ENCODE measurements around the gene TTLL11.
"Not testable (repeated sequence)": the region's sequence is repeated elsewhere in the genome, so short reads cannot be mapped to it uniquely, and the experiment has no call there.

The TTLL11 gene

DNA sequence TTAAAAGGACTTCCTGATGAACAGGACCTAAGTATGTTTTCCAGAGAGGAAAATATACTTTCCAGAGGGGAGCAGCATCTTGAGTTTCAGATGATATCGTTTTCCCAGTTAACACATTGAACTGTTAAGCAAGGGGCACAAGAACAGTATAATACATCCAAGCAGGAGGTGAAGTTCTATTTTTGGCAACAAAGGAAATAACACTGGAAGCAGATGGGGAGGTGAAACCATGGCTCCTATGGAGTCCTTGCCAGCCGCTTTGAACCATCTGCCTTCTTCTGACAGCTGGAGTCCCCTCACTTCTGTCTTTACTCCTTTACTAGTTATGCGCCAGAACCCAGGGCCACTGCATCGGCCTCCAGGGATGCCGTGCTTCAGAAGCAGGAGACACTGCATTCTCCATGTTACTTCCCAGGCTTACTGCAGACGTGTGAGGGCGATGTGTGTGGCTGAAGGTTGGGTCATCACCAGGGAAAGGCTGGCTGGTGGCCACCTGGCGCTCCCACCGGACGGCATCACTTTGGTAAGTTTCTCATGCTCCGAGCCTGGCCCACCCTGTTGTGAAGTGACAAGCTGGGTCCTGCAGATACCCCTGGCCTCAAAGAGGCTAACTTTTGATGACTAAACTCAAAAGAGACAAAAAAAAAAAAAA lies 77.8 kb downstream of the TTLL11 start:
- FAIRE-seq (no peak), DNase-seq (ENCODE audit: insufficient read length, low spot score) (no peak)

DNA sequence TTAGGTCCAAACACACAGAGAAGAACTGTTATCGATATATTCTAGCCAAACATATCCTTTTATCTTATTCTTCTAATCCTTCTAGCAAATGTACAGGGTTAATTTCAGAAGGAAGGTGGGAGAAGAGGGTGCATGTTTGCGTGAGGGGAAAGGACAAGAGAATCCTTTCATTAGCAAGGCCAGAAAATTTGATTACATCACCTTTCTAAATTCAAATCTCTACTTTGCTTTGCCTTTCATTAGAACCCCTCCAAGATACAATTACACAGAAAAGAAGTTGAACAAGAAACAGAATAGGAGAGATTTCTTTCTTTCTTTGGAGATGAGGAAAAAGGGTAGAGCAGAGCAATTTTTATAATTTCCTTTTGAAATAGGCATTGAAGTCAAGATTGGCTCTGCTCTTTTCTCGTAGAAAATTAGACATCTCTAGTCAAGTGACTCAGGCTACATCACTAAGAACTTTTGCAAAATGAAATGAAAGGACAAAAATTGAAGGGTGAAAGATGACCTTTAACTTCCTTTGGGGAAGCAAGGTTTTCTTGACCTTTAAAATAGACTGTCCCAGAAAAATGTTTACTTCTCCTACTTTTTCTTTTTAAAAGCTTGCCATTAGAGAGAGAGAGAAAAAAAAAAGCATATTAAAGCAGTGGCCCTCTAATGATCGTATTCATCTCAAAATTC lies 81.2 kb downstream of the TTLL11 start:
- FAIRE-seq (no peak), DNase-seq (ENCODE audit: insufficient read length, low spot score) (no peak)

DNA sequence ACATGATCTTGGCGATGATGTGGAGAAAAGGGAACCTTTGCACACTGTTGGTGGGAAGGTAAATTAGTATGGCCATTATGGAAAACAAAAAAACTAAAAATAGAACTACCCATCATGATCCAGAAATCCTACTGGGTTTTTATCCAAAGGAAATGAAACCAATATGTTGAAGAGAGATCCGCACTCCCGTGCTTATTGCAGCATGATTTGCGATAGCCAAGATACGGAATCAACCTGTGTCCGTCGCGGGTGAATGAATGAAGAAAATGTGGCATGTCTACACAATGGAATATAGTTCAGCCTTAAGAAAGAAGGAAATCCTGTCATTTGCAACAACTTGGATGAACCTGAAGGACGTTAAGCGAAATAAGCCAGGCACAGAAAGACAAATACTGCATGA lies 84.5 kb downstream of the TTLL11 start:
- FAIRE-seq (no peak), DNase-seq (ENCODE audit: insufficient read length, low spot score) (no peak)

DNA sequence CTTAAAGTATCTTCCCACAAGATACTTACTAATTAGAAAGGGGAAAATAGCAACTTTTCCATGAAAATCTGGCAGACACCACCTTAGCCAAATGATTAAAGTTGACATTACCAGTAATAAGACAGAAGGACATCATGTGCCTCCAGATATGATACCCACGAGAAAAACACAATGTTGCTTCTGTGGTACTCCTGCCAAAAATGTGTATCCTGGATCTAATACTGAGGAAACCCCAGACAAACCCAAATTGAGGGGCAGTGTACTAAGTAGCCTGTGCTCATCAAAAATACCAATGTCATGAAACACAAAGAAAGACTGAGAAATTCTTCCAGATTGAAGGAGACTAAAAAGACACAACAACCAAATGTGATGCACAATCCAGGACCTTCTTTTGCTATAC lies 85.3 kb downstream of the TTLL11 start:
- DNase-seq (ENCODE audit: insufficient read length, low spot score) (no peak), FAIRE-seq (no peak)

DNA sequence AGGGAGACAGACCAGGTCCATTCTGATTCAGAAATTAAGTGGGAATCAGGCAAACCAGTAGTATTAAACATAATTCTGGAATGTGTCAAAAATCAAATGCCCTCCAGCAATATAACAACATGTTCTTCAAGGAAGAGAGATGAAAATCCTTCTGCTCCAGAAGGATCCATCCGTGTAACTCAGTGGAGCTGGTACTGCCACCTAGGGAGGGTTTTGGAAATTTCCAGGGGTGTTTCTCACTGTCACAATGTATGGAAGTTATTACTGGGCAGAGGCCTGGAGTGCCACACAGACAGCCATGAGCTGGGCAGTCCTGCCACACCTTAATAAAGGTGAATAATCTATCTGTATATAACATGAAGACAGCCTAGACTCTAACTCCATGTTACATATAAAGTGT lies 87.5 kb downstream of the TTLL11 start:
- DNase-seq (ENCODE audit: insufficient read length, low spot score) (no peak), FAIRE-seq (no peak)

DNA sequence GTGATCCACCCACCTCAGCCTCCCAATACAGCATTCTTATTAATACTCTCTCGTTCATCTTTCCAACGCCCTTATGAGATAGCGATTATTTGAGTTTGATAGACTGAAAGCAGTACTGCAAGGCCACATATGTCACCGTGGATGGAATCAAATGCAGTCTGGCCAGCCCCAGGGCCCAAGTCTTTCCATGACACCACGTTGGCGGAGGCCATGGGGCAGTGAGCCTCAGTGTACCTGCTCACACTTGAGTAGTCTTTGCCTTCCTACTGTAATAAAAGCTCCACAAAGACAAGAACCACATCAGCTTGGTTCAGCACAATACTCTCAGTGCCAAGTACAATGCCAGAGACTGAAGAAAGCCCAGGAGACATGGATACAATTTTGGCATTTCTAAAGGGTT lies 88.5 kb downstream of the TTLL11 start:
- FAIRE-seq: no peak

DNA sequence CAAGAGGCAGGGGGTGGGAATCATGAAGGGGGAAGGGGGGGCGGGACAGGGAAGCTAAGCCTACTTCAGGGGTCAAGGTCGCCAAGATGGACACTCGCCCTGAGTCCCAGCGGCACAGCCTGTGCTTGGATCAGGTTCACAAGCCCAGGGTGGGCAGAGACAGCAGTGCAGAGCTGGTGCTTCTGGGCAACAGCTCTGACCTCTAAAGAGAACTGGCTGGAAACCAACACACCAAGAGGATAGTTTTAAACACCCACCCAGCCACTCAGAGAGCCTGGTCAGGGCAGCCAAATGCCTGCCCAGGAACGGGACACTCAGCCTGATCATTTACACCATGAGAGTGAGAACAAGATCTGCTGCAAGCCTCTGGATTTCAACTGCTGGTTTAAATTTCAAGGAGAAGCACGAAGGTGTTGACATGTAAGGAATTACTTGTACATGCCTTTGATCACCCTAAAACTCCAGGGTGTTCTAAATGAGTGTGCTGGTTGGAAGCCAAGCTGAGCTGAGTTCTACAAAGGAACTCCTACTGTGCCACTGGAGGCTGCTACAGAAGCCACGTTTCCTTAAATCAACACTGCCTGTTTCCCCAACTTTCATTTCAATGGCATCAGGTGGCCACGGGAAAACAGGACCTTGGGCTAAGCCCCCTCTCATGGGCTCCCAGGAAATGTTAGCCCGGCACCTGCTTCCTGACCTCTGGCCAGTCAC lies 91.5 kb downstream of the TTLL11 start:
- no peak for FAIRE-seq

More for the DNA sequence above, 88.5 kb downstream of the TTLL11 start:
- DNase-seq (ENCODE audit: insufficient read length, low spot score): no peak

DNA sequence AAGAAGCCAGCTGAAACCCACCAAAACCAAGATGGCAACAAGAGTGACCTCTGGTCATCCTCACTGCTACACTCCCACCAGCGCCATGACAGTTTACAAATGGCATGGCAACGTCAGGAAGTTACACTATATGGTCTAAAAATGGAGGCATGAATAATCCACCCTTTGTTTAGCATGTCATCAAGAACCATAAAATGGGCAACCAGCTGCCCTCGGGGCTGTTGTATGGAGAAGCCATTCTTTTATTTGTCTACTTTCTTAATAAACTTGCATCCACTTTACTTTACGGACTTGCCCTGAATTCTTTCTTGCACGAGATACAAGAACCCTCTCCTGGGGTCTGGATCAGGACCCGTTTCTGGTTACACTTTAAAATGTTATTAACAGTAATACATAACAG lies 92.6 kb downstream of the TTLL11 start:
- FAIRE-seq; DNase-seq (ENCODE audit: insufficient read length, low spot score): not testable (repeated sequence)

More for the DNA sequence above, 91.5 kb downstream of the TTLL11 start:
- DNase-seq (ENCODE audit: insufficient read length, low spot score): no peak

DNA sequence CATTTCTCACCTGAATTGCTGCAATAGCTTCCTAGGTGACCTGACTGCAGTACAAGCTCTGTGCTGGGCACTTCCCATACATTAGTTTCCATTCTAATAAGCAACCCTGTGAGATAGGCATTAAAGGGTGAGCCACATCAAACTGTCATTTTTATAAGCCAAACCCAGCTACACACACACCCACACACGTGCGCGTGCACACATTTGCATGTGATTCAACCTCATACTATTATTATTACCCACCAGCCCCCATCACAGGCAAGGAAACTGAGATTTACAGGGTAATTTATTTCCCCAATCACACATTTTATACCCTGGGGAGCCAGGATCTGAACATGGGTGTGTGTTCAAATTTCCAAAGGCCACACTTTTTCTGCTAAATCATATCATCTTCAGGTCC lies 93.6 kb downstream of the TTLL11 start:
- DNase-seq (ENCODE audit: insufficient read length, low spot score): no peak
- no peak for FAIRE-seq

DNA sequence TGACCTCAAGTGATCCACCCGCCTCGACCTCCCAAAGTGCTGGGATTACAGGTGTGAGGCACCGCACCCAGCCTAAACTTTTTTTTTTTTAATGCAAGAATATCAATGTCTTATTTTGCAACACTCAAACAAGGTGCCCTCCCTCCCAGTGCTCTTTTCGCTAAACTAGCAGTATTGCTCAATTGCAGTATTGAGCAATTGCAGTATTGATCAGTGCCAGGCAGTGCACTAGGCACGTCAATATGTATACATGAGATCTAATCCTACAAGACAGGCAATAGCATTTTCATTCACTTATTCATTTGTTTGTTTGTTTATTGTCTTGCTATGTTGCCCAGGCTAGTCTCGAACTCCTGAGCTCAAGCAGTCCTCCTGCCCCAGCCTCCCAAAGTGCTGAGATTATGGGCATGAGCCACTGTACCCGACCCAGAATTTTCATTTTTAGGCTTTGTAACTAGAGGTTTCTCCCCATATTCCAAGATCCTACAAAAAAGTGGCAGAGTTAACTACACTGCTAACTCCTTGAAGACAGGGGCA lies 94.5 kb downstream of the TTLL11 start:
- FAIRE-seq: no peak
- no peak for DNase-seq (ENCODE audit: insufficient read length, low spot score)

DNA sequence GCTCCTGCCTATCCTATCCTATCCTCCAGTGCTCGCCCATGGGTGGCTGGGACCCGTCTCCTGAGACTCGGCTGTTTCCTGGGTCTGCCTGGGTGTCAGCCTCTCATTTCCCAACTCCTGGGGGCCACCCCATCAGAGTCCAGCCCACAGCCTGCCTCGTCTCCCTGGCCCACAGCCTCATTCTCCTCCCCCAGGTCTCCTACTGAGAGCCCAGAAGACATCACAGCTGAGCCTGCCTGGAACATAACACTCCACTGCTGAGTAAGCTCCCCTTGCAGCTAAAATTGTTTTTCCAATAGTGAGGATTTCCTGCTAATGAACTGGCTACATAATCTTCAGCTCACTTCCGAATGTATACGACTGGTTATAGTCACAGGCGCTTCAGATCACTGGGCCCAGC lies 95.3 kb downstream of the TTLL11 start:
- no peak for FAIRE-seq
- DNase-seq (ENCODE audit: insufficient read length, low spot score): no peak

DNA sequence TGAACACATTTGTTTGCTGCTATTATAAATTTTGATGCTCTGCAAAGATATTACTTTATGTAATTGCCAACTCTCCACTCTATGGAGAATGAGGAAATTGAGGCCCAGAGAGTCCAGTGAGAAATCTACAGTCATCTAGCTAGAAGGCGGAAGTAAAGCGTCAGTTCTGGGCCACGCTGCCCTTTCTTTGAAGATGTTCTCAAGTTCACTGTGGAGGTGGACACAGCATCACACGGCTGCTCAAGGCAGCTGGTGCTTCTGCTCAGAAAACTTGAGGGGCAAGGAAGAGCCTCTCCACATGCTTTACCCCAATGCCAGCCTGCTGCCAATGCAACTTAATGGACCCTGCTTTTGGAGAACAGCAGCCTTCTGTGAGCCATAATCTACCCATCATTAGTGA lies 96.3 kb downstream of the TTLL11 start:
- no peak for FAIRE-seq
- no peak for DNase-seq (ENCODE audit: insufficient read length, low spot score)

DNA sequence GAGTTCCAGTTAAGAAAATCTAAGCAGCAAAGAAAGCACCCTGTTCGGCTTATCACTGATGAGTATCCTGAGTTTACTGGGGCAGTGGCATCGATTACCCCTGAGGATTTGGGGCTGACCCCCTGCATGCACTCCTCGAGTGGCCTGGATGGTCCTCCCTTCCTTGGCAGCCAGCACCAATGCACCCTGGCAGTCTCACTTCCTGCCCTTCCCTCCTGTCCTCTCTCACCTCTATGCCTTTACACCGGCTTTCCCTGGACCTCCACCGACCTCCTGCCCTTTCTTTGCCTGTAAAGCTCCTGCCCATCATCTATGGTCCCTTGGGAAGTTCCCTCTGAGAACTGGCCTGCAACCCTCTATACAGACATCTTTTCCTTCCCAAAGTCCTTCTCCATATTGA lies 97.1 kb downstream of the TTLL11 start:
- FAIRE-seq: no peak
- DNase-seq (ENCODE audit: insufficient read length, low spot score): no peak

DNA sequence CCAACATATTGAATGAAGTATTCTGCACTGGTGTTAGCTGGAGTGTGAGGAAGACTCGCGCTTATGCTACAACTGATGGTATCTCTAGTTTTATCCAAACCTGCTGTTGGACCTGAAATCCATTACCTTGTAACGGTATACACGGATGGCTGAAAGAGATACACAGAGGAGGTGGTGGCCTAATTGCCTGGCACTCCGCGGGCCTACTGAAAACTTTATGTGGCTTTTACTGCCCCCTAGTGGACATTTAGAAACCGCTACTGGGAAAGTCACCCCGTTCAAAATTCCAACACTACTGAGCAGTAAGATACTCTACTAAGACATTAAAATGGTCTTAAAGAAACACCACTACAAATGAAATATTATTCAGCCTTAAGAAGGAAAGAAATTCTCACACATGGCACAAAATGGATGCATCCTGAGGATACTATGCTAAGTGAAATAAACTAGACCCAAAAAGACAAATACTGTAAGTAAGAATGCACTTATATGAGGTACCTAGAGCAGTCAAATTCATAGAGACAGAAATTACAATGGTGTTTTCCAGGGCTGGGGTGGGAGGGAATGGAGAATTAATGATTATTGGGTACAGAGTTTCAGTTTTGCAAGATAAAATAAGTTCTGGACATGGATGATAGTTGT lies 100.4 kb downstream of the TTLL11 start:
- DNase-seq (ENCODE audit: insufficient read length, low spot score): peak; percentile 57
- FAIRE-seq: peak; percentile 69

DNA sequence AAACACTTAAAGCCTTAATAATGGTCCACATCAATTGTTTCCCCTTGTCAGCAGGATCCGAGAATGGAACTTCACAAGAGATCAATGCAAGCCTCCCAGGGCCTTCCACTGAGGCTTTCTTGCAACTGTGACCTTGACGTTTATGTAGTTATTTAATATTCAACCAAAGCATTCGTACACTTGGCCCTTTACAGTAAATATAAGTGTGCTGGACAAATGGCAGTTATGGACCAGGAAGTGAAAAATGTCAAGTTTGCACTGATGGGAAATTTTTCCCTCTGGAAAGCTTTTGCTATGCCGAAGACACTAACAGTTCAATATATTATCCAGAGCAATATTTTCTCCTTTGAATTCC lies 101.8 kb downstream of the TTLL11 start:
- FAIRE-seq (no peak), DNase-seq (ENCODE audit: insufficient read length, low spot score) (no peak)

DNA sequence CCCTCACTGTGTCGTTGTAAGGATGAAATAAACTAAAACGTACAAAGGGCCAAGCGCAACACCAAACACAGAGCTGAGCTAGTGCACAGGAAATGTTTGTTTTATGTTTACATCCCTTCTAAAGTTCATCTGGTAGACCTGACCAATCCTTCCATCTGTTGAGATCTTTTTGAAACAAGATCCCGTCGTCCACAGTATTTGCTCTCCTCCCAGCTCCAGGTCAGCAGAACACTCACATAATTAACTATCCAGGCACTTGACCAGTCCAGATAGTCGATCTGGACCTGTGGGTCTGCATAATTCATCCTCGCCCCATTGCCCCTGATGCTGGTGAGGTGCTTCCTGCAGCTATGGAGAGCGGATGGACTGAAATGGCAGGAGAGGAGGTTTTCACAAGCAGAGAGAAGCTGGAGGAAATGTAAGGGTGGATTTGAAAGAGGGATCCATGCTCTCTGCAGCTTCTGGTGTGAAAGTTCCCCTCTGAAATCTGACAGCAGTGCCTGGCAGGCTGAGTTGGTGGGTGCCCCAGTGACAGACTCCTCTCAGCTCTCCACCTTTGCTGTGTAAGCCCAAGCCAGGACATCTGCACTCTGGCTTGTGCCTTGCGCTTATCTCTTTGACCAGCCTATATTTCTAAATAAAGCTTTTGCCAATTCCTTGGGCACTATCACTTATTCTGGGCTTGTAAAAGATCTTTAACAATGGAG lies 102.4 kb downstream of the TTLL11 start:
- FAIRE-seq: no peak
- DNase-seq (ENCODE audit: insufficient read length, low spot score): no peak

DNA sequence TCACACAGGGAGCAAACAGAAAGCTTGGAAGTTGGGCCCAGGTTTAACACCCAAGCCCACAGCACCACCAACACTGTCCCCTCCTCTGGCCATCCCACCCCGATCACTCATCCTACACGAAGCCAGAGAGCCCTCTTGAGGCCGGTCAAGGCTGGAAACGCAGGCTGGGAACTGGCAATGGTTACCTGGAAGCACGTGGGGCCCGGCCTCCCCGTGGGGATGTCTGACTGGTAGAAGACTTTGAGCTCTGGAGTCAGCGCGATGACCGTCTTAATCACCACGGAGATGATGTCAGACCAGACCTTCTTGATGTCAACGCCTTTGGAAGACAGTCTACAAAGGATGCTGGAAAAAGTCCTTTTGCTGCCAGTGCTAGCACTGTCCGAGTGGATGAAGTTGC lies 104.1 kb downstream of the TTLL11 start:
- DNase-seq (ENCODE audit: insufficient read length, low spot score) (no peak), FAIRE-seq (no peak)

DNA sequence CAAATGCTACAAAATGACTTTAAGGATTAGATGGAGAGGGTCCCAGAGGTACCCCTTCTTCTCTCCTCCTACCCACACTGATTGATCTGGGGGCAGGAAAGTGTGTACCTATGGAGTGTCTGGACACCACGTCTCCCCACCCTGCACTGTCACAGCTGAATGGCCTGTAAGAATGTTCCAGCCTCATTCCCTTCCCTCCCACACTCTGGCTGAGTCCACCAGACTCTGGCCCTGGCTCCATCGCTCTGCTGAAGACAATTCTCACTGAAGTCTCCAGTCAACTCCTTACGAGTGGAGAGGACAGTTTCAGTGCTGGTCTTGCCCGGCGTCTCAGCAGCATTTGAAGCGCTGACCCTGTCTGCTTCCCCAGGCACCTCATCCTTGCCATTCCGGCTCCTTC lies 105.8 kb downstream of the TTLL11 start:
- DNase-seq (ENCODE audit: insufficient read length, low spot score) (no peak), FAIRE-seq (no peak)

DNA sequence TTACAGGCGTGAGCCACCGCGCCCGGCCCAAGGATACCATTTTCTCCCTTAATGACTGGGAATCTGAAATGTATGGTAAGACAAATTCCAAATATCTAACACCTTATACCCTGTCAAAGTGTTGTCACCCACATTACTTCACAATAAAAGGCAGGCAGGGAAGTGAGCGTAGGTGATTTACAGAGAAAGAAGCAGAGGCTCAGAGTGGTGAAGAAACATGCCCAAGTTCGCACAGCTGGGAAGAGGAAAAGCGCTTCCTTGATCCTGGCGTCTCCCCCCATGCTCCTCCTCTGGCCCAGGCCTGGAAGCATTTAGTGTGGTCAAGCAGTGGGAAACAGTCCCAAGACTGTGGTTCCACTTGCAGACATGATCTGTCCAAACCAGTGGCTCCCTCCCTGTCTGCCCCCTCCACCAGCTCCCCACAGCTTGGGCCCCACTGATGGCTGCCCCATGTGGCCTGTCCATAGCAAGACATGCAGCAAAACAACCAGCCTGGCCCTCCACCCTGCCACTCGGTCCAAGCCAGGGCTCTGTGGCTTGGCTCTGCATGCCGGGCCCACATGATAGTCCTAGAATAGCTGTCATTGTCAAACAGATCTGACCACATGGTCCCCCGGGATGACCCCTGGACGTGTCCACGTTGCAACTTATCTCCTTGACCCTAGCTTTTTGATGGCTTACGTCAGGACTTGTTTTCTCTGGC lies 107.2 kb downstream of the TTLL11 start:
- no peak for DNase-seq (ENCODE audit: insufficient read length, low spot score)
- FAIRE-seq: no peak

DNA sequence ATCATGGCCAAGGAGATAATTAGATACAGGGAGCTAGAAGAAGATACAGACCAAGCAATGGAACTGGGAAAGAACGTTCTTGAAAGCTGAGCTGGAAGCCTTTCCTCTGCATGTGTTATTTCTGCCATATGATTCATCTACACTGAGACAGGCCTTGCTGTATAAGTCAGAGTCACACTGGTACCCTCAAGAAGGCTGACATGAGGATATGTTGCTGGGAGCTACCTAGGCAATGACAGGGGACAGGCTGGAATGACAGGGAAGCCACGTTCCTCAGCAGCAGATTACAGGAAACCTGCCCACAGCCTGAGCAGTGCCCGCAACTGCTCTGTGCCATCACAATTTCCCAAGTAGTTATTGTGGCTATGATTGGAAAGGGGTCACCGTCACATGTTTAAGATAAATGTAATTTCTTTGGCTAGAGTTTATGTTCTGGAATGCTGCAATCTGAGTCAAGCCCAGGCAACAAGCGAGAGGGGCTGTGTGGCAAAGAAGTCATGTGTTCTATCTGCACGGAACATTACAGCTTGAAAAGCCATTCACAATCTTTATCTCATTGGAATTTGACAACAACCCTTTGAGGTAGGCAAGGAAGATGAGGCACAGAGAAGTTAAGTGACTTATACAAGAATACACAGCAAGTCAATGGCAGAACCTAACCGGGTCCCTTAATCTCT lies 108.2 kb downstream of the TTLL11 start:
- no peak for DNase-seq (ENCODE audit: insufficient read length, low spot score)
- FAIRE-seq: no peak

All from GM19239 (cell line).